ENCODE results near the gene MTAP.
A peak's percentile ranks its signal among the peaks of the same experiment; 100 is the strongest.

The MTAP gene

GRCh38 chr9:21801683-21802417 is 586 bp upstream of the MTAP start:
- peak; percentile 45 for DNase-seq (ENCODE audit: extremely low read depth, low read depth)
- peak overlapping the region; percentile 92 for H3K4me3 ChIP-seq (replicated peaks; ENCODE audit: low read depth, low read length)
- no peak for TF ChIP-seq CTCF (IDR thresholded peaks at IDR 0.05; ENCODE audit: low read depth, low read length, missing control alignments)

DNA sequence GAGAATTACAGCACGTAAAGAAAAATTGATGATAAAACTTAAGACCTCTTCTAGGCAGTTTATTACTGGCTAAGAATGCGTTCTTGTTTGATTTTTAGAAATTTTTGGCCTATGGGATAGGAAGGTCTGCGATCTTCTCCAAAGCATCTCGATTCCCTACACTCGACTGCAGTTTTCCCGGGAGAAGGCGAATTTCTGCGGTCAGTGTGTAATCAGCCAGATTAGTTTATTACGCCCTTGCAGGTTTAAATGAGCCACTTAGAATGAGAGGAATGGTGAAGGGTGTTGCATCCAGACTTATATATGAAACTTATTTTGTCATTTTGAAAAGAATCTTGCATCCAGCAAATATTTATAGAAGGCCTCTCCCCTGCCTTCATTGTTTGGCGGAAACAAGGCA is 1.2 kb downstream of the MTAP start:
- H3K4me3 ChIP-seq (replicated peaks; ENCODE audit: low read depth, low read length): peak overlapping the region; percentile 92
- TF ChIP-seq CTCF (IDR thresholded peaks at IDR 0.05; ENCODE audit: low read depth, low read length, missing control alignments): no peak
- no peak for DNase-seq (ENCODE audit: extremely low read depth, low read depth)

GRCh38 chr9:21804331-21804730 is 1.9 kb downstream of the MTAP start:
- peak overlapping the region; percentile 92 for H3K4me3 ChIP-seq (replicated peaks; ENCODE audit: low read depth, low read length)
- TF ChIP-seq CTCF (IDR thresholded peaks at IDR 0.05; ENCODE audit: low read depth, low read length, missing control alignments): no peak
- DNase-seq (ENCODE audit: extremely low read depth, low read depth): no peak

GRCh38 chr9:21804791-21805190 is 2.4 kb downstream of the MTAP start:
- peak overlapping the region; percentile 92 for H3K4me3 ChIP-seq (replicated peaks; ENCODE audit: low read depth, low read length)
- DNase-seq (ENCODE audit: extremely low read depth, low read depth): no peak
- no peak for TF ChIP-seq CTCF (IDR thresholded peaks at IDR 0.05; ENCODE audit: low read depth, low read length, missing control alignments)

- DNase-seq (ENCODE audit: extremely low read depth, low read depth): no peak
- no peak overlapping the region for H3K4me3 ChIP-seq (replicated peaks; ENCODE audit: low read depth, low read length)
- no peak for TF ChIP-seq CTCF (IDR thresholded peaks at IDR 0.05; ENCODE audit: low read depth, low read length, missing control alignments)
Observed at GRCh38 chr9:21806644-21807043, 4.2 kb downstream of the MTAP start.

GRCh38 chr9:21810388-21810787 is 8.0 kb downstream of the MTAP start:
- no peak for TF ChIP-seq CTCF (IDR thresholded peaks at IDR 0.05; ENCODE audit: low read depth, low read length, missing control alignments)
- no peak overlapping the region for H3K4me3 ChIP-seq (replicated peaks; ENCODE audit: low read depth, low read length)
- no peak for DNase-seq (ENCODE audit: extremely low read depth, low read depth)

DNA sequence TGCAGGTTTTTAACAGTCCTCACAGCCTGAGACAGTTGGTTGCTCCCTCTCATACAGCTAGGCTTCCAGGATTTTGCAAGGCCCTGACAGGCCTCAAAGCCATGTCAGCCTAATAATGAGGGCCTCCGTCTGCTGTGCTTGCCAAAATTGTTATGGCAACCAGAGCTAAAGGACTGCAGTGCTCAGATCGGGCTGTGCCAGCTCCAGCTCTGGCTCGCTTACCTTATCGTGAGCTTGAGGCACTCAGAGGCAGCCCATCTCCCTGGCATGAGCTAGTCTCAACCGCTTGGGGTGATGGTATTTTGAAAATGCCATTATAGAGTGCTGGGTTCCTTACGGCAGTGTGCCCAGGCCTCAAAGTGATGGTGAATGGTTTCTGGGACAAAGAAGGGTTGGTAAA is 8.4 kb downstream of the MTAP start:
- DNase-seq (ENCODE audit: extremely low read depth, low read depth): no peak
- no peak overlapping the region for H3K4me3 ChIP-seq (replicated peaks; ENCODE audit: low read depth, low read length)
- no peak for TF ChIP-seq CTCF (IDR thresholded peaks at IDR 0.05; ENCODE audit: low read depth, low read length, missing control alignments)
